ENCODE data around the gene PPP1R12A.
"Not testable (repeated sequence)": the region's sequence is repeated elsewhere in the genome, so short reads cannot be mapped to it uniquely, and the experiment has no call there.

- not testable (repeated sequence) for TF ChIP-seq CTCF, EZH2, EZH2phosphoT487 (IDR thresholded peaks at IDR 0.05)
Measured at GRCh38 chr12:79942846-79943245, 7.9 kb upstream of the PPP1R12A start.
